ENCODE data around the gene CIB4.

Gene CIB4

DNA sequence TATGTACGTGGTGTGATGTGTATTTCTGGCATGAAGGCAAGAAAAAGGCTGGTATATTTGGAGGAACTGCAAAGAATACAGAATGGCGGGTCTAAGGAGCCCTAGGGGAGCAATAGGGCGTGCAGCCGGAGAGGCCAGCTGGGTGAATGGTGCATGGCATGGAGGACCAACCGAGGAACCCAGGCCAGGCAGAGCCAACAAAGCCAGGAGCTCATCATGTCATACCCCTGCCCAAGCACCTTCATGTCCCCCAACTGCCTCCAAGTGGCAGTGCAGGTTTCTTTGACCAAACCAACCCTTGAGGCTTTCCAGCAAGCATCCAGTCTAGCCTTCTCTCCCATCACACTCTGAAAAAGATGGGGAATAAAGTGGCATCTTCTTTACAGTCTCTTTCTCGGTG, 42.4 kb upstream of the CIB4 start:
- no peak overlapping the region for H3K4me3 ChIP-seq (ENCODE audit: low read depth, low read length)
- peak; percentile 41 for TF ChIP-seq CTCF (IDR thresholded peaks at IDR 0.05; ENCODE audit: low read depth, low read length)
- H3K9me3 ChIP-seq (ENCODE audit: severe bottlenecking) = peaks cover under 1% of the 10 kb centered on the region
- H3K27ac ChIP-seq = no peak overlapping the region
- DNase-seq = peak; percentile 10
- H3K36me3 ChIP-seq = no peaks in the 10 kb centered on the region
- H3K27me3 ChIP-seq (ENCODE audit: insufficient read depth, low read depth, severe bottlenecking) = no peaks in the 10 kb centered on the region

GRCh38 chr2:26682155-26682554, 41.0 kb upstream of the CIB4 start:
- peak; percentile 3 for DNase-seq
- no peaks in the 10 kb centered on the region for H3K27me3 ChIP-seq (ENCODE audit: insufficient read depth, low read depth, severe bottlenecking)
- H3K4me3 ChIP-seq (ENCODE audit: low read depth, low read length) = no peak overlapping the region
- H3K9me3 ChIP-seq (ENCODE audit: severe bottlenecking) = peaks cover 12% of the 10 kb centered on the region
- no peaks in the 10 kb centered on the region for H3K36me3 ChIP-seq
- H3K27ac ChIP-seq = no peak overlapping the region
- no peak for TF ChIP-seq CTCF (IDR thresholded peaks at IDR 0.05; ENCODE audit: low read depth, low read length)

GRCh38 chr2:26681656-26682055, 40.5 kb upstream of the CIB4 start:
- no peak for DNase-seq
- TF ChIP-seq CTCF (IDR thresholded peaks at IDR 0.05; ENCODE audit: low read depth, low read length) = no peak
- Histone ChIP-seq H3K27ac (no peak overlapping the region), H3K36me3 (no peaks in the 10 kb centered on the region), H3K9me3 (ENCODE audit: severe bottlenecking) (peaks cover 13% of the 10 kb centered on the region), H3K27me3 (ENCODE audit: insufficient read depth, low read depth, severe bottlenecking) (no peaks in the 10 kb centered on the region), H3K4me3 (ENCODE audit: low read depth, low read length) (no peak overlapping the region)

DNA sequence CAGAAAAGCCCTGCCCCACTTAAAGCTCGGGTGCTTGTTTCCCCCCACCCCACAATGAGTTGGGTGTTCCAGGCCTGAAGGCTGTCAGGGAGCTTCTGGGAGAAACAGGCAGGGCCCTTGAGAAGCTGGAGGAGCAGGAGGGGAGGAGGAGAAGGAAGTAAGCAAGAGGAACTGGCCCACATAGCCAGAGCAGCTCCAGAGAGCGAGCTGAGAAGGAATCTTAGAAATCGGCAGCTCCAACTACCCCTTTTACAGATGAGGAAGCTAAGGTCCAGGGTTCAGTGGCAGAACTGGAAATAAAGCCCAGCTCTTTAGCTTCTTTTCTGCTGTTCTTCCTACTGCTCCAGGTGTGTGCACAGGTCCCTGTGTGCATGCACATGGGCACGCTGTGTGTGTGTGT, 38.7 kb upstream of the CIB4 start:
- no peaks in the 10 kb centered on the region for H3K36me3 ChIP-seq
- no peak overlapping the region for H3K4me3 ChIP-seq (ENCODE audit: low read depth, low read length)
- DNase-seq = peak; percentile 4
- TF ChIP-seq CTCF (IDR thresholded peaks at IDR 0.05; ENCODE audit: low read depth, low read length) = no peak
- no peak overlapping the region for H3K27ac ChIP-seq
- H3K27me3 ChIP-seq (ENCODE audit: insufficient read depth, low read depth, severe bottlenecking) = no peaks in the 10 kb centered on the region
- H3K9me3 ChIP-seq (ENCODE audit: severe bottlenecking) = peaks cover 13% of the 10 kb centered on the region

DNA sequence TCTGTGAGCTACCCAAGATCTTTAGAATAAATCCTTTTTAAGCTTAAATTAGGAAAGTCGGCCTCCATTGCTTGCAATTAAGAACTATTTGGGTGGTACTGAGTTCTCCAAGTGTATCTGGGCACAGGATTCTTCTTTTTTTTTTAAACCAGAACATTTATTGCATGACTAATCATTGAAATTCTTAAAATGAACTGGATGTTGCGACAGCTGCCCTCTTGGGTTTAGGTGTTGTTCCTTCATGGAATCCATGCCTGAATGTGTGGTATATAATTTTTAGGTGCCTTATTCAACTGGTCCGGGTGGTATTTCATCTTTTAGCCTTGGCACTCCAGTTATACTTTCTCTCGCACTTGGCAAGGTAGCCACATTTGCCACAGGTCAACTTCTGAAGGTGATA, 36.9 kb upstream of the CIB4 start:
- H3K4me3 ChIP-seq (ENCODE audit: low read depth, low read length) = no peak overlapping the region
- no peak overlapping the region for H3K27ac ChIP-seq
- no peak for TF ChIP-seq CTCF (IDR thresholded peaks at IDR 0.05; ENCODE audit: low read depth, low read length)
- peak; percentile 1 for DNase-seq
- H3K27me3 ChIP-seq (ENCODE audit: insufficient read depth, low read depth, severe bottlenecking) = no peaks in the 10 kb centered on the region
- no peaks in the 10 kb centered on the region for H3K36me3 ChIP-seq
- peaks cover 13% of the 10 kb centered on the region for H3K9me3 ChIP-seq (ENCODE audit: severe bottlenecking)

DNA sequence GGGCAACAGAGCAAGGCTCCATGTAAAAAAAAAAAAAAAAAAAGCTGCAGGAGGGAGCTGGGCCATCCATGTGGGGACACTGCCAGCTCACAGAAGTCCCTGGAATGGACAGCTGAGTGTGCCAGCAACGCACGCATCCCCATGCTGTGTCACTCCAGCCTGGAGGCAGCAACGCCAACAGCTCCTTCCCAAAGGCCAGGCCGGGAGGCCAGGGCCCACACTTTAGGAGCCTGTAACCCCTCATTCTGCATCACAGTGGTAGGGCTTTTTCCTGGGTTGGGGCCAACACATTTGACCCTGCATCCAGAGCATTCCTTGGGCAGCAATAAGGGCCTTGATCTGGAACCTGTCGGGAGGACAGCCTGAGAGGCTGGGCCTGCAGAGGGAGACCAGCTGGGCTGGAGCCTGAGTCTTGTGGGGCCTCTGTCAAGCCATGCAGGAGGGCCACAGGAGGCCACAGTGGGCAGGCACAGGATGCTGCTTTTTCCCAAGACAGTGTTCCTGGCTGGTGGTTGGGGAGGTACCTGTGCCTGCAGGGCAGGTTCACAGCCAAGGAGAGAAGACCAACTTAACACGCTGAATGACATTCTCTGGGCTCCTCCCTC, 34.6 kb upstream of the CIB4 start:
- no peak for TF ChIP-seq CTCF (IDR thresholded peaks at IDR 0.05; ENCODE audit: low read depth, low read length)
- H3K27me3 ChIP-seq (ENCODE audit: insufficient read depth, low read depth, severe bottlenecking) = no peaks in the 10 kb centered on the region

More for the DNA sequence above, 34.6 kb upstream of the CIB4 start:
- Histone ChIP-seq H3K27ac (no peak overlapping the region), H3K36me3 (no peaks in the 10 kb centered on the region), H3K9me3 (ENCODE audit: severe bottlenecking) (peaks cover 13% of the 10 kb centered on the region), H3K4me3 (ENCODE audit: low read depth, low read length) (no peak overlapping the region)
- peak; percentile 12 for DNase-seq

Measured in WERI-Rb-1 (cell line).